HG03108 (cell line): ENCODE data around the gene SPINT3.

Experiments used
- ATAC-seq: cut with Tn5 transposase; IDR thresholded peaks from one replicate; pipeline ENCODE4 v1.9.1; 2021; ENCODE audit warnings: moderate library complexity; ENCODE audit not compliant: unreplicated experiment

Gene SPINT3

GRCh38 chr20:45463709-45464108, 51.7 kb downstream of the SPINT3 start:
- no peak for ATAC-seq

DNA sequence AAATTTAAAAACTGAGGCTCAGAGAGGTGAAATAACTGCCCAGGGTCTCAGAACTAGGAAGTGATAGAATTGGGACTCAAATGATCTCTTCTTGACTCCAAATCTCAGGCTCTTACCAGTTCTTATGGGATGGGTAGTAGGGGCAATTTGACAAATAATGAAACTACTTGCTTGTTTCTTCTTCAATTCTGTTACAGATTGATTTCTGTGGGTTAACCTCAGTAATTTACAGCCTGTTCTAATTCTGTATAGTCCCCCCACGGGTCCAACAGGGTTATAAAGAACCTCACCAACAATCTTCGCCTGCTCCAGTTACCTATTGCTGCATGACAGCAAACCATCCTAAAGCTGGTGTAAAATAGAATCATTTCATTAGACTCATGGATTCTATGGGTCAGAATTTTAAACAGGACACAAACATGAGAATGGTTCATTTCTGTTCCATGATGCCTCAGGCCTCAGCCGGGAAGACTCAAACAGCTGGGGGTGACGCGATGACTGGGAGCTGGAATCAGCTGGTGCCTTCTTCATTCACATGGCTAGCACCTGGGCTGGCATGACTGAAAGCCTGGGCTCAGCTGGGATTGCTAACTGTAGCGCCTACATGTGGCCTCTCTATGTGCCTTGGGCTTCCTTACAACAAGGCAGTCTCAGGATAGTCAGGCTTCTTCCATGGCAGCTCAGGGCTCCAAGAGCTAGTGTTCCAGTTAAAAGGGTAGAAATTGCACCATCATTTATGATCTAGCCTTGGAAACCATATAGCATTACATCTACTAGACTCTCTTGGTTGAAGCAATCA, 52.5 kb downstream of the SPINT3 start:
- ATAC-seq = no peak
